ENCODE results near the gene DLG1. TPM values are rescaled to one million over a fixed set of nuclear protein-coding genes. Genes with fewer than 3 reads are reported as not detected.

DLG1 gene
- total RNA-seq: 118 and 128 TPM in 2 replicates
- 54.8 and 77.7 TPM in 2 replicates for polyA plus RNA-seq

GRCh38 chr3:197298341-197298944, at the start of gene DLG1:
Gene DLG1, minus strand, starts transcription at chr3:197298612. Its CDS starts 1,408 bp downstream, at chr3:197297204.
- H3K27me3 ChIP-seq: no peaks in the 10 kb centered on the region
- H3K27ac ChIP-seq: peak within 1 kb of the TSS; percentile 95
- no peaks in the 10 kb centered on the region for H3K9me2 ChIP-seq (replicated peaks; ENCODE audit: insufficient read depth)
- peaks cover 26% of the 10 kb centered on the region for H4K20me1 ChIP-seq (ENCODE audit: insufficient read depth, poor library complexity, severe bottlenecking)
- under 1% methylated on average over 29 of the region's 29 CpGs for WGBS (ENCODE audit: low lambda C conversion rate, missing lambda C conversion rate)
- H3K9me3 ChIP-seq (ENCODE audit: low read depth): no peaks in the 10 kb centered on the region
- peak within 1 kb of the TSS; percentile 67 for H3K4me3 ChIP-seq
- H3K4me2 ChIP-seq: peak within 1 kb of the TSS; percentile 91
- no peaks in the 10 kb centered on the region for H3K36me3 ChIP-seq (replicated peaks; ENCODE audit: insufficient read depth, low read depth)
- TF ChIP-seq CTCF (IDR thresholded peaks at IDR 0.05; ENCODE audit: poor library complexity) (no peak), EZH2 (IDR thresholded peaks at IDR 0.05; ENCODE audit: borderline replicate concordance) (no peak), EZH2phosphoT487 (IDR thresholded peaks at IDR 0.05; ENCODE audit: low read depth, severe bottlenecking, unreplicated experiment) (no peak)
- H3K79me2 ChIP-seq: peaks cover 42% of the 10 kb centered on the region
- H2AFZ ChIP-seq: peak within 1 kb of the TSS; percentile 84
- H3K4me1 ChIP-seq (ENCODE audit: insufficient read depth): peaks cover 35% of the 10 kb centered on the region
- DNase-seq (ENCODE audit: low spot score): peak; percentile 97

DNA sequence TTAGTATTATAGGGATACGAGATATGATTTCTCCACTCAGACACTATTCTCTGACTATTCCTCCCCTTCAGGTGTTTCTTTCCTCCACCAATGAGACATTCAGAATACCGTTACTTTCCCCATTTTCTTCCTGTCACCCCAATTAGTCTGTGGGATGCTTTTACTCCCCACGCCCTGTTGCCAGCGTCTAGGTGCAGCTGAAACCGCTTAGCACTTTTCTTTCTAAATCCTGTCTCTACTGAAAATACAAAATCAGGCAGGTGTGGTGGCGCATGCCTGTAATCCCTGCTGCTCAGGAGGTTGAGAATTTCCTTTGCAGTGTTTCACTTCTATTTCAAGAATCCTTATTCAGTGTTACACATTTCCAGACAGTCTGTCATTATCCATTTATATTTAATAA, 49.6 kb upstream of the DLG1 start:
- no peaks in the 10 kb centered on the region for H3K79me2 ChIP-seq
- H3K9me3 ChIP-seq (ENCODE audit: low read depth): no peaks in the 10 kb centered on the region
- H2AFZ ChIP-seq: no peak overlapping the region
- H3K4me3 ChIP-seq: no peak overlapping the region
- DNase-seq (ENCODE audit: low spot score): no peak
- no peaks in the 10 kb centered on the region for H3K9me2 ChIP-seq (replicated peaks; ENCODE audit: insufficient read depth)
- H3K27me3 ChIP-seq: no peaks in the 10 kb centered on the region
- no peak for TF ChIP-seq EZH2phosphoT487 (IDR thresholded peaks at IDR 0.05; ENCODE audit: low read depth, severe bottlenecking, unreplicated experiment)
- TF ChIP-seq CTCF (IDR thresholded peaks at IDR 0.05; ENCODE audit: poor library complexity): no peak
- no peak for TF ChIP-seq EZH2 (IDR thresholded peaks at IDR 0.05; ENCODE audit: borderline replicate concordance)
- no peak overlapping the region for H3K4me2 ChIP-seq
- H3K4me1 ChIP-seq (ENCODE audit: insufficient read depth): peaks cover 5% of the 10 kb centered on the region
- 92% methylated on average over 6 of the region's 6 CpGs for WGBS (ENCODE audit: low lambda C conversion rate, missing lambda C conversion rate)
- no peaks in the 10 kb centered on the region for H4K20me1 ChIP-seq (ENCODE audit: insufficient read depth, poor library complexity, severe bottlenecking)
- H3K27ac ChIP-seq: no peak overlapping the region
- H3K36me3 ChIP-seq (replicated peaks; ENCODE audit: insufficient read depth, low read depth): no peaks in the 10 kb centered on the region

DNA sequence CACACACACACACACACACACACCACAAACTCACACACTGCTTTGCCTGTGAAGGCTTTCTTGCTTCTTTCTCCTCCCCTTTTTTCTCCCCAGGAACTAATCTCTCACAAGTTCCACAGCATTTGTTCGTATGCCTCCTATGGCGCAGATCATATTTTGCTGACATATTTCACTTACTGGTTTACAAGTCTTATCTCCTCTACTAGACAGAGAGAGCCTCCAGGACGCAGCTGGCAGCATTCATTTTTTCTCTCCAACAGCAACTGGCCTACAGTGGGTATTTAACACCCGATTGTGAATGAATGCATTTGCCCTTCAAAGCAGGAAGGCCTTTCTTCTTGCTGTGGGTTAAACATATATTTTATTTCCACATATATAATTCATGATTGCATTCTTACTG, 47.0 kb upstream of the DLG1 start:
- Histone ChIP-seq H3K4me3 (no peak overlapping the region), H3K27ac (no peak overlapping the region), H3K9me3 (ENCODE audit: low read depth) (no peaks in the 10 kb centered on the region), H3K4me1 (ENCODE audit: insufficient read depth) (peaks cover 5% of the 10 kb centered on the region), H3K9me2 (replicated peaks; ENCODE audit: insufficient read depth) (no peaks in the 10 kb centered on the region), H3K36me3 (replicated peaks; ENCODE audit: insufficient read depth, low read depth) (no peaks in the 10 kb centered on the region), H3K27me3 (no peaks in the 10 kb centered on the region), H3K79me2 (no peaks in the 10 kb centered on the region), H3K4me2 (no peak overlapping the region), H4K20me1 (ENCODE audit: insufficient read depth, poor library complexity, severe bottlenecking) (no peaks in the 10 kb centered on the region), H2AFZ (no peak overlapping the region)
- 70% methylated on average over 4 of the region's 4 CpGs for WGBS (ENCODE audit: low lambda C conversion rate, missing lambda C conversion rate)
- no peak for TF ChIP-seq CTCF (IDR thresholded peaks at IDR 0.05; ENCODE audit: poor library complexity)
- TF ChIP-seq EZH2phosphoT487 (IDR thresholded peaks at IDR 0.05; ENCODE audit: low read depth, severe bottlenecking, unreplicated experiment): no peak
- no peak for TF ChIP-seq EZH2 (IDR thresholded peaks at IDR 0.05; ENCODE audit: borderline replicate concordance)
- no peak for DNase-seq (ENCODE audit: low spot score)
